ENCODE measurements around the gene FABP6. TPM values are rescaled to one million over a fixed set of nuclear protein-coding genes. Genes with fewer than 3 reads are reported as not detected.
A peak's percentile ranks its signal among the peaks of the same experiment; 100 is the strongest.

Gene FABP6
- total and polyA plus RNA-seq, 9 of the 15 experiments (the other 6 are each of a cell fraction or from before 2014, with no cell fraction given) = 0.11 to 0.33 (median 0.21) TPM; not detected in 4

DNA sequence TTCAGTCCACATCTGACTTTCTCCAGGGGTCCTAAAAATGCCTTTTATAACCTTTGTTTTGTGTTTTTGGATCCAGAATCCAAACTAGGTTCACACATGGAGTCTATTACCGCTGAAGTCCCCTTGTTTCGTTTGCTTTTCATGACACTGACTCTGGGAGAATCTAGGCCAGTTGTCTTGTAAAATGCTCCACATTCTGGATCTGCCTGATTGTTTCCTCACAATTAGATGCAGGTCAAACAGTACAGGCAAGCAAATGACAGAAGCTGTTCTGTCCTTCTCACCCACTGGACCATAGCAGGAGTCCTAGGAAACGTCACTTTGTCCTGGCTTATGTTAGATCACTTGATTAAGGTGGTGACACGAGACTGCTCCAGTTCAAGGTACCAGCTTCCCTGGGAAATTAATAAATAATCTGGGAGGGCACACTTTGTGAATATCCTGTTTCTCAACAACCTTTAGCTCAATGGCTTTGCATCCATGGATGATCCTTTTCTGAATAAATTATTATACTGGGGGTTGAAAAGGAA is 34.1 kb downstream of the FABP6 start:
- TF ChIP-seq ESRRB (CRISPR knock-in tag; IDR thresholded peaks at IDR 0.05; ENCODE audit: borderline replicate concordance) (no peak), SMAD3 (CRISPR knock-in tag; conservative IDR thresholded peaks at IDR 0.05) (no peak), SREBF1 (IDR thresholded peaks at IDR 0.05; ENCODE audit: borderline replicate concordance, low read depth, low read length) (no peak), ZNF24 (IDR thresholded peaks at IDR 0.05) (no peak), ESRRA (IDR thresholded peaks at IDR 0.05; ENCODE audit: borderline replicate concordance, low read depth) (no peak), CBFA2T2 (conservative IDR thresholded peaks at IDR 0.05) (no peak)
- TF ChIP-seq, protein P1, sequence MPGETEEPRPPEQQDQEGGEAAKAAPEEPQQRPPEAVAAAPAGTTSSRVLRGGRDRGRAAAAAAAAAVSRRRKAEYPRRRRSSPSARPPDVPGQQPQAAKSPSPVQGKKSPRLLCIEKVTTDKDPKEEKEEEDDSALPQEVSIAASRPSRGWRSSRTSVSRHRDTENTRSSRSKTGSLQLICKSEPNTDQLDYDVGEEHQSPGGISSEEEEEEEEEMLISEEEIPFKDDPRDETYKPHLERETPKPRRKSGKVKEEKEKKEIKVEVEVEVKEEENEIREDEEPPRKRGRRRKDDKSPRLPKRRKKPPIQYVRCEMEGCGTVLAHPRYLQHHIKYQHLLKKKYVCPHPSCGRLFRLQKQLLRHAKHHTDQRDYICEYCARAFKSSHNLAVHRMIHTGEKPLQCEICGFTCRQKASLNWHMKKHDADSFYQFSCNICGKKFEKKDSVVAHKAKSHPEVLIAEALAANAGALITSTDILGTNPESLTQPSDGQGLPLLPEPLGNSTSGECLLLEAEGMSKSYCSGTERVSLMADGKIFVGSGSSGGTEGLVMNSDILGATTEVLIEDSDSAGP (CRISPR knock-in tag; IDR thresholded peaks at IDR 0.05) = no peak
- DNase-seq (ENCODE audit: extremely low read depth in 1 of 4, low spot score in 3 of 4) (no peak), FAIRE-seq (no peak), ATAC-seq (no peak)
- Histone ChIP-seq H3K36me3 (ENCODE audit: control insufficient read depth, insufficient read depth, low read length) (no peaks in the 10 kb centered on the region), H2AFZ (ENCODE audit: low read depth, low read length) (peak overlapping the region; percentile 51), H3K4me2 (ENCODE audit: insufficient read depth, low read length) (peak overlapping the region; percentile 54; the same call in 1 of the 2 replicates), H3K27ac (ENCODE audit: extremely low read depth, low read depth, low read length) (no peak overlapping the region), H4K20me1 (replicated peaks; ENCODE audit: control insufficient read depth, insufficient read depth, low read length) (peaks cover 5% of the 10 kb centered on the region; the same call in 1 of the 2 replicates), H3K9me3 (replicated peaks; ENCODE audit: control insufficient read depth, insufficient read depth, low read depth, low read length) (no peaks in the 10 kb centered on the region), H3K4me1 (replicated peaks in 1 of 2; ENCODE audit: control insufficient read depth in 2 of 2, insufficient read depth in 2 of 2, low read length in 2 of 2) (peaks cover 29 to 36% of the 10 kb centered on the region in 2 experiments), H3K9ac (ENCODE audit: insufficient read depth in 1 of 2, low read depth in 2 of 2, low read length in 2 of 2) (no peak overlapping the region), H3K9me1 (ENCODE audit: control insufficient read depth, insufficient read depth, low read length) (peaks cover 8% of the 10 kb centered on the region), H3K79me2 (ENCODE audit: control insufficient read depth, insufficient read depth, low read length) (no peaks in the 10 kb centered on the region), H3K27me3 (ENCODE audit: control insufficient read depth in 2 of 2, insufficient read depth in 2 of 2, low read length in 2 of 2) (no peaks in the 10 kb centered on the region), H3K4me3 (no peak overlapping the region)
- in situ Hi-C loops (cut with MboI) = no loop called here
- intact Hi-C loops (cut with micrococcal nuclease) = loop anchor here (5.0 kb wide), 1 partner anchor 181 kb away; no protein-coding TSS in a partner anchor
- BruUV-seq (replicated peaks) = no TSS peak
- CTCF ChIA-PET (ENCODE audit: low intra/inter-chr PET ratio) = interaction anchor here (0.7 kb wide), 1 partner anchor 34 kb away, joined by 3 read pairs; no protein-coding TSS in a partner anchor
- POLR2A ChIA-PET = interaction anchor here (1.0 kb wide), 1 partner anchor 13 kb away, joined by 3 read pairs; no protein-coding TSS in a partner anchor
- 20% methylated on average over 4 of the region's 4 CpGs for WGBS (ENCODE audit: insufficient coverage, low coverage, missing lambda C conversion rate)

Data from K562 (cell line).